NCI-H1436 treated with DMSO at 0.1 percent for 48 hours (cell line): ENCODE measurements around the gene NUP160.
"Not testable (repeated sequence)": the region's sequence is repeated elsewhere in the genome, so short reads cannot be mapped to it uniquely, and the experiment has no call there.

Source experiments
- DNase-seq: peaks from one replicate; lab custom pipeline; 2025; lab: John Stamatoyannopoulos, UW

The NUP160 gene

DNA sequence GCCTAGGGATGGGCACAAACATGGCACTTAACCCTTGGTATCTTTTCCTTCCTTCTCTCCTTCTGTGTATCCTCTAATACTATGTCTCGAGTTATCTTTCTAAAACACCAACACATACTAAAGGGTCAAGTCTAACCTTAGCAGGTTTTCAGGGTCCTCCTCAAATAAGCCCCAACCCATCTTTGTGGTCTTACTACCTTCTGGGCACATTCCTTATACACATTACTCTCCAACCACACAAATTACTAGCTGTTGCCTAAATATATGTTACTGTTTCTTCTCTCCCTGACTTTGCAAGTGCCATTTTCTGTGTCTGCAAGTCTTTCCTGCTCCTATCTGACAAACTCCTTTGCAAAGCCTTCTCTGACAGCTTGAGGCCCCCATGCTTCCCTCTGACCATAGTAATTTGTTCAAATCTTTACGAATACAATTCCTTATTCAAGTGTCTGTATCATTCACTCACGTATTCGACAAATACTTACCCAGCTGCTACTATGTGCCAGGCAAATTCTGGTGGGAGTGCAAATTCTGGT is 15.8 kb upstream of the NUP160 start:
- no peak for DNase-seq

GRCh38 chr11:47863189-47863897 is 15.2 kb upstream of the NUP160 start:
- no peak for DNase-seq

DNA sequence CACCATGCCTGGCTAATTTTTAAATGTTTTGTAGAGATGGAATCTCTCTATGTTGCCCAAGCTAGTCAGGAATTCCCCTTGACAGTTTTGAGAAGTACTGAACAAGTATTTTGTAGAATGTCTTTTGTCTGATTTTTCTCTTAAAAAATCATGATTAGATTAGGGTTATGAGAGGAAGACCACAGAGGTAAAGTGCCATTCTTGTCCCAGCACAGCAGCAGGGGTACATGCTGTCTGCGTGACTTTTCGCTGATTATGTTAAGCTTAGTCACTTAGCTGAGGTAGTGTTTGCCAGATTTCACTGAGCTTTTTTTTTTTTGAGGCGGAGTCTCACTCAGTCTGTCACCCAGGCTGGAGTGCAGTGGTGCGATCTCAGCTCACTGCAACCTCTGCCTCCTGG is 13.6 kb upstream of the NUP160 start:
- DNase-seq: no peak

- DNase-seq: no peak
Observed at GRCh38 chr11:47860536-47860935, 12.4 kb upstream of the NUP160 start.

DNA sequence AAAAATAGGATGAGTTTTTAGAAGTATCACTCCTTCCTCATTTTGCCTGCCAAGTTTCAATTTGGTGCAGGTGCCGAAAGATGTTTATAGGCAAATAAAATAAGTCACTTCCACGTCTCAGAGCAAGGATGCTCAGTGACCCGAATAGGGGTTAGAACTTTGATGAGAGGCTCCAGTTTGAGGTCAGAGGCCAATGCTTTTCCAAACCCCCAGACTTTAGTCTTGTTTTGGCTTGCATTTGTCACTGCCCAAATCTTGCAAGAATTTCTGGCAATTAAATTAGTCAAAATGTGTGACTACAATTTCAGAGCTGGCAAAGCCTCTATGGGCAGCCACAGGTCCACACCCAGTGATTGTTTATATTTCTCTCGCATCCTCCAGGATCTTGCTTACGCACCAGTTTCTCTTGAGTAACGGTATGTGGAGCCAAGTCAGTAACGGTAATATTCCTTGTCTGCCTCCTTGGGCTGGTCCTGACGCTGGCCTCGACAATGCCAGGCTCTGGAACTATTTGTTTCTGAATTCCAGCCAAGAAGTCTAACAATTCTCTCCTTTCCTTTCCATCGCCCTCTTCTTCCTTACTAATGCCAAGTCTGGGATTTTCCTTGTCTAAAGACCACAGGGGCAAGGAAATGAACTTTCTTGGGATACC is 9.9 kb upstream of the NUP160 start:
- no peak for DNase-seq

- DNase-seq: no peak
Observed at GRCh38 chr11:47857485-47857884, 9.3 kb upstream of the NUP160 start.

- no peak for DNase-seq
Observed at GRCh38 chr11:47856186-47856585, 8.0 kb upstream of the NUP160 start.

- no peak for DNase-seq
Observed at GRCh38 chr11:47854667-47855066, 6.5 kb upstream of the NUP160 start.

- DNase-seq: no peak
Observed at GRCh38 chr11:47852053-47852452, 3.9 kb upstream of the NUP160 start.

- no peak for DNase-seq
Observed at GRCh38 chr11:47850337-47850736, 2.2 kb upstream of the NUP160 start.

DNA sequence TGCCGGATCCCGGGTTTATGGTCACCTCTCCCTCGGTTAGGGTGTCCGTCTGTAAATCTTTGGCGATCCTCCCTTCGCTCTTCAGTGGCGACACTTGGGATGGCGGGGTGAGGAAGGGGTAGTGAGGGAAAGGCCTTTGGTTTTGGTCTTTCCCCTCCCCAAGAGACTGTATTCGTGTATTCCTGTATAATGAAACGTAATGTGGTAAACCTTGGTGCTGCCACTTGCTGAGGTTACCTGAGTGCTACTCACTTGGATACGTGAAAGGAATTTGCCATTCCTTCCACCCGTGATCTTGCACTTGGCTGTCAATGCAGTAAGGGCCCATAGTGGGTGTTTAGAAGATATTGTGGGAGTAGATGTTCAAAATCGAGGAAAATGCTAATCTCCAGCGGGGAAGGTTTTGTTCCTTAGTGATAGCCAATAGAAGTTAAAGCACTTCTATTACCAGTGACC is 578 bp upstream of the NUP160 start:
- no peak for DNase-seq

DNA sequence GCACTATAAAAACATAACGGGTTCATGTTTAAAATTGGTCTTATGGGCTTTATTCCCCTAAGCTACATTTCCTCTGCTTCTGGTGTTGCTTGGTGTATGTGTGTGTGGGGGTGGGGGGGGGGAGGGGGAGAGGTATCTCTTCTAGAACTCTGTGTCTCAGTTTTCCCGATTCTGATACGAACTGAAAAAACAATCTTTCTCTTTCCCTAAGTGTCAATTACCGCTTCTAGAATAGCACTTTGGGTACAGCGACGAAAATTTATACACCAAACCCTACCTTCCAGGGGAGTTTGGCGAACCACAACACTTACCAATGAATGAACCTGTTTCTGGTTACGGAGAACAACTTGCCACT is 636 bp downstream of the NUP160 start:
- no peak for DNase-seq

GRCh38 chr11:47846998-47847397 is 1.2 kb downstream of the NUP160 start:
- DNase-seq: no peak

- DNase-seq: no peak
Observed at GRCh38 chr11:47843361-47844055, 4.6 kb downstream of the NUP160 start.

- no peak for DNase-seq
Observed at GRCh38 chr11:47842749-47843148, 5.4 kb downstream of the NUP160 start.

DNA sequence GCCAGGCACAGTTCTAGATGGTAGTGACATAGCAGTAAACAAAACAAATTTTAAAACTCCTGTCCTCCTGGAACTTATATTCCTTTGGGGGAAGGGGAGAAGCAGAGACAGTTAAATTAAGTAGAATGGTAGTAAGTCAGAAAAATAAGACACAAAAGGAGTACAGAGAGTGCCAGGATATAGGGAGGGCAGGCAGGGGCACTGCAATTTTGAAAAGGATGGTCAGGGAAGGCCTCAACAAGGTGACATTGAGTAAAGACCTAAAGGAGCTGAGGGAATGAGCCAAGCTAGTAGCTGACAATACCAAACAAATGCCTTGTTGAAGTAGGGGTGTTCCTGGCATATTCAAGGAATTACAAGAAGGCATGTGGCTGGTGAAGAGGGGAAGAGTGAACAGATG is 10.2 kb downstream of the NUP160 start:
- DNase-seq: no peak

- DNase-seq: no peak
Observed at GRCh38 chr11:47837292-47837691, 10.9 kb downstream of the NUP160 start.

DNA sequence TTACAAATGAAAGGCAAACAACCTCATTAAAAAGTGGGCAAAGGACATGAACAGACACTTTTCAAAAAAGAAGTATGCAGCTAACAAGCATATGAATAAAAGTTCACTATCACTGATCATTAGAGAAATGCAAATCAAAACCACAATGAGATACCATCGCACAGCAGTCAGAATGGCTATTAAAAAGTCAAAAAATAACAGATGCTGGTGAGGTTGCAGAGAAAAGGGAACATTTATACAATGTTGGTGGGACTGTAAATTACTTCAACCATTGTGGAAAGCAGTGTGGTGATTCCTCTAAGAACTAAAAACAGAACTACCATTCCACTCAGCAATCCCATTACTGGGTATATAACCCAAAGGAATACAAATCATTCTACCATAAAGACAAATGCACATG is 18.1 kb downstream of the NUP160 start:
- DNase-seq: not testable (repeated sequence)

- no peak for DNase-seq
Observed at GRCh38 chr11:47828284-47828683, 19.9 kb downstream of the NUP160 start.

DNA sequence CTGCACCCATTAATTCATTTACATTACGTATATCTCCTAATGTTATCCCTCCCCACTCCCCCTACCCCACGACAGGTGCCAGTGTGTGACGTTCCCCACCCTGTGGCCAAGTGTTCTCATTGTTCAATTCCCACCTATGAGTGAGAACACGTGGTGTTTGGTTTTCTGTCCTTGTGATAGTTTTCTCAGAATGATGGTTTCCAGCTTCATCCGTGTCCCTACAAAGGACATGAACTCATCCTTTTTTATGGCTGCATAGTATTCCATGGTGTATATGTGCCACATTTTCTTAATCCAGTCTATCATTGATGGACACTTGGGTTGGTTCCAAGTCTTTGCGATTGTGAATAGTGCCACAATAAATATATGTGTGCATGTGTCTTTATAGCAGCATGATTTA is 25.5 kb downstream of the NUP160 start:
- not testable (repeated sequence) for DNase-seq

DNA sequence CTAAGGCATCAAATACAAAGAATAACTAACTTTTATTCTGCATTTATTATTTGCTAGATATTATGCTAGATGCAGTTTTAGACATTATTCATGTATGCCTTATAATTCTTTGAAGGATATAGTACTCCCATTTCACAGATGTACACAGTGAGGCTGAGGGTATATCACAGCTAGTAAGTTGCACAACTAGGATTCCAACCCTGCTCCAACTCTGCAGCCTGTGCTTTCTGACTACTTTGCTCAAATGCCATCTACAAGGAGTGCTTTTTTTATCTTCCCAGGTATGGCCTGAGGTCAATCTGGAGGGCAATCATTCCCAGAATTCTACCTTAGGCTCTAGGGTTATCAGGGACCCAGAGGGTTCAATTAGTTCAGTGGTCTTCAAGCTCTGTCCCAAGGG is 28.4 kb downstream of the NUP160 start:
- DNase-seq: no peak

DNA sequence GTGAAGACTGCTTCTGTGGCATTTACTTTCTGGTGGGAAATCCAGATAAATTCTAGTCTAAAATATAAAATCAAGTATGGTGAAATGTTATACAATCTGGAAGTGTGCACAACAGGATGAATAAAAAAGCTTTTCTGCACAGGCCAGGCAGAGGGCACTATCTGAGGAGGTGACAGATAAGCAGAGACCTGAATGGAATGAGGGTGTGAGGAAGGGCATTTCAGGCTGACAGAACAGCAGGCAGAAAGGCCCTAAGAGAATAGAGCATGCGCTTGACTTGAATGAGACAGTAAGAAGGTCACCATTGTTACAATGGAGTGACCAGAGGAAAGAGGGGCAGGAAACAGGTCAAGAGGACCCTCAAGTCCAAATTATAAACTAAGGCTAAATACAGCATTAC is 47.4 kb downstream of the NUP160 start:
- DNase-seq: no peak

DNA sequence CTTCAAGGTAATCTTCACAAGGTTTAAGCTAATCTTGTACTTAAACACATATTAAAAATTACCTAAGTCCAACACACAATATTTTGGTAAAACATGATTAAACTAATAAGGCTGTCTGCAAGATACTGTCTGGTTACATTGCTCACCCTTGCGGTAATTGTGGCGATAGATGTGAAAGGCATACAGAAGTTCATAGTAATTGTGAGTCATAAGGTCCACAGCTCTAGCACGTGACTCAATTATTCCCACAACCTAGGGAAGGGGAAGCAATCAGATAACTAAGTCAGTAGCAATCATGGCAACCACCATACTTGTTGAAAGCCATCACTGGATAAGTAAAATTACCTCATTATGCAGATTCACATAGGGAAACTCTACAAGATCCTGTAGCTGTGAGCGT is 50.5 kb downstream of the NUP160 start:
- no peak for DNase-seq
